Thoracic aorta (tissue), 2 donors: ENCODE measurements around the gene HLA-DQA1. TPM values are rescaled to one million over a fixed set of nuclear protein-coding genes. Genes with fewer than 3 reads are reported as not detected.
"Not testable (repeated sequence)": the region's sequence is repeated elsewhere in the genome, so short reads cannot be mapped to it uniquely, and the experiment has no call there.

Source experiments
- ATAC-seq: fragments of 150-250 bp; one replicate; pipeline ENCODE4 v1.8.0; 2017; ENCODE audit warnings: low read depth; ENCODE audit not compliant: insufficient number of reproducible peaks, low FRiP score
- DNase-seq: peaks from one replicate; pipeline ENCODE4 v3.0.0-alpha.2; 2020; ENCODE audit warnings: low spot score
- H3K27ac ChIP-seq, 2 donors: fragments of 200-600 bp; sonication (generic); 1 replicate in 1 of 2; 2 replicates in 1 of 2; pipeline ENCODE4 v1.5.1; 2016; ENCODE audit warnings: mild to moderate bottlenecking in 2 of 2, moderate library complexity in 2 of 2
- H3K27me3 ChIP-seq: fragments of 200-600 bp; sonication (generic); replicated peaks from 2 replicates; pipeline ENCODE4 v1.6.0; 2016; ENCODE audit warnings: mild to moderate bottlenecking; ENCODE audit not compliant: insufficient read depth
- H3K36me3 ChIP-seq: fragments of 200-600 bp; sonication (generic); one replicate; pipeline ENCODE4 v1.5.1; 2016
- H3K4me1 ChIP-seq, 2 donors: fragments of 200-600 bp; sonication (generic); 1 replicate in 1 of 2; 2 replicates in 1 of 2; pipeline versions ENCODE4 v1.5.1 to v1.6.0; 2016; ENCODE audit warnings: low read depth in 2 of 2, mild to moderate bottlenecking in 1 of 2; ENCODE audit not compliant: control insufficient read depth in 1 of 2
- H3K4me3 ChIP-seq: fragments of 200-600 bp; sonication (generic); 2 replicates; pipeline ENCODE4 v1.5.1; 2016; ENCODE audit warnings: mild to moderate bottlenecking
- H3K9me3 ChIP-seq: fragments of 200-600 bp; sonication (generic); 2 replicates; pipeline ENCODE4 v1.5.1; 2016
- CTCF ChIP-seq: fragments of 200-600 bp; sonication (generic); IDR thresholded peaks from one replicate; pipeline ENCODE4 v1.5.1; 2019; ENCODE audit warnings: antibody characterized with exemption
- total RNA-seq, 2 donors: library from RNA; depleted of rRNA; stranded (reverse); fragments of >200 nt; gene quantifications; one replicate each; pipeline versions ENCODE4 v1.1.0 to v1.2.3, GENCODE V29; 2016

HLA-DQA1 gene
- total RNA-seq, 2 donors from 2014 or later: 4.5 to 24.4 TPM

DNA sequence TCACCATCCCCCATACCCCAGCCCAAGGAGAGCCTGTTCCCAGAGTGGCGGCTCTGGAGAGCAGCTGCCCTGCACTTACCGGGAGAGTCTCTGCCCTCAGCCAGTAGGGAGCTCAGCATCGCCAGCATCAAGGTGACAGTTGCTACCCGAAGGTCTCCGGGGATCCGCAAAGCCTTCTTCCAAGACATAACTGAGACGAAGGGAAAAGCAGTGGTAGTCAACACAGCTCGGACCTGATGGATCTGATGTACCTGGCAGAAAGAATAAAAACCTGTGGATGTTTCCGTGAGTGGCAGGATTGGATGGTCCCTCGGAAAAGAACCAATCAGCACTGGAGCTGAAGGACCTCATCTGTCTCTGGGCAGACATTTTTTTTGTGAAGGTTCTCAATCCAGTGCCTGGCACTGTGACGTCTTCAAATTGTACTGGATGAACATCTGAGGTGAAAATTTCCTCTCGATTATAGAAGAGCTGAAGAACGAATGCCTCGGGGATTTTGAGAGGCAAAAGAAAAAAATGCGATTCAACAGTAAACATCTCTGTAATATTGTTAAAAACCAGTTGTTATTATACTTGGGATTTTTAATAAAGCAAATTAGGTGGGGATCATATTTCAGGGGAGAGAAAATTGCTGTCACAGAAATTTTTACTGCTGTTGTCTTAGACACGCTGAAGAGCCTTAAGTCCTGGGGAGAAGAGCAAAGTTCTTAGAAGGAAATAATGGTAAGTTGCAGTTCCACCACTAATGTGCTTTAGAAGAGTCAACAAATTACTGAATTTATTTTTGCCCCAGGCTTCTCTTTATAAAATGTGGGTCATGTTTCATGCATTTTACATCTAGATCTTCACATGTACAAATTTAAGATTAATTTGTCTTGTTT lies 29.5 kb downstream of the HLA-DQA1 start, which contains the start of gene HLA-DQB1:
HLA-DQB1 (minus strand) TSS at position 238 of the 881 bp plus-strand sequence; CDS start at position 188, 50 bp downstream.
- Histone ChIP-seq H3K27me3 (no peaks in the 10 kb centered on the region), H3K36me3 (no peaks in the 10 kb centered on the region), H3K9me3 (peaks cover 2% of the 10 kb centered on the region), H3K27ac (no peak within 1 kb of the TSS), H3K4me1 (no peaks in the 10 kb centered on the region), H3K4me3 (no peak within 1 kb of the TSS)
- ATAC-seq: no peak
- no peak for DNase-seq
- TF ChIP-seq CTCF: no peak

DNA sequence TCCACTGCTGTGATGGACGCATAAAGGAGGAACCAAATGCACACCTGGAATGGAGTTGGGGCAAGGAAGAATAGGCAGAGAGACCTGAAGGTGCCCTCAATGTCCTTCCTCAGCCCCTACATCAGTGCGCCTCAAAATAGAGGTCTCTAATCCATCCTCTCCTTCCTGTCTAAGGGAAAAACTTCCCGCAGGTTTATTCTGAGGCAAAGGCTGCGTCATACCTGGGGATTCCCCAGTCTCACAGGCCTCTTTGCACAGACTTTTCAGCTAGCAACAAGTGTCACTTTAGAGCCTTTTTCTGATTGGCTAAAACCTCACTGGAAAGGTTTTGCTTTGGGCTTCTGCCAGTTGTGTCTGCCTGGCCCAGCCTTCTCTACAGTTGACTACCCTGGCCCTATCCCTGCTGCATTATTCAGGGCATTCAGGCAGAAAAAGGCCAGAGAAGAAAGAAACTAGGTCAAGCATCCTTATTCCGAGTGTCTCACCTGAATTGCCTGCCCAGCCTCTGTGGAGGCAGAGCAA lies 31.1 kb downstream of the HLA-DQA1 start:
- no peak overlapping the region for H3K4me3 ChIP-seq
- no peak for DNase-seq
- no peaks in the 10 kb centered on the region for H3K27me3 ChIP-seq
- no peaks in the 10 kb centered on the region for H3K4me1 ChIP-seq
- H3K27ac ChIP-seq: no peak overlapping the region
- no peaks in the 10 kb centered on the region for H3K36me3 ChIP-seq
- no peak for ATAC-seq
- no peak for TF ChIP-seq CTCF
- peaks cover 6% of the 10 kb centered on the region for H3K9me3 ChIP-seq

- H3K27me3 ChIP-seq: no peaks in the 10 kb centered on the region
- peaks cover 6% of the 10 kb centered on the region for H3K9me3 ChIP-seq
- no peaks in the 10 kb centered on the region for H3K4me1 ChIP-seq
- H3K4me3 ChIP-seq: no peak overlapping the region
- no peak for ATAC-seq
- DNase-seq: no peak
- no peak overlapping the region for H3K27ac ChIP-seq
- no peak for TF ChIP-seq CTCF
- H3K36me3 ChIP-seq: no peaks in the 10 kb centered on the region
These were observed 32.0 kb downstream of the HLA-DQA1 start for GRCh38 chr6:32669240-32669639.

GRCh38 chr6:32669893-32670292 lies 32.7 kb downstream of the HLA-DQA1 start:
- TF ChIP-seq CTCF: no peak
- ATAC-seq (no peak), DNase-seq (no peak)
- Histone ChIP-seq H3K27ac (no peak overlapping the region), H3K27me3 (no peaks in the 10 kb centered on the region), H3K9me3 (peaks cover 6% of the 10 kb centered on the region), H3K4me1 (no peaks in the 10 kb centered on the region), H3K36me3 (no peaks in the 10 kb centered on the region), H3K4me3 (no peak overlapping the region)

- DNase-seq, H3K36me3 ChIP-seq, H3K27me3 ChIP-seq, H3K27ac ChIP-seq, H3K4me1 ChIP-seq, H3K4me3 ChIP-seq, H3K9me3 ChIP-seq, ATAC-seq: not testable (repeated sequence)
These were observed 34.7 kb downstream of the HLA-DQA1 start for GRCh38 chr6:32671908-32672307.

DNA sequence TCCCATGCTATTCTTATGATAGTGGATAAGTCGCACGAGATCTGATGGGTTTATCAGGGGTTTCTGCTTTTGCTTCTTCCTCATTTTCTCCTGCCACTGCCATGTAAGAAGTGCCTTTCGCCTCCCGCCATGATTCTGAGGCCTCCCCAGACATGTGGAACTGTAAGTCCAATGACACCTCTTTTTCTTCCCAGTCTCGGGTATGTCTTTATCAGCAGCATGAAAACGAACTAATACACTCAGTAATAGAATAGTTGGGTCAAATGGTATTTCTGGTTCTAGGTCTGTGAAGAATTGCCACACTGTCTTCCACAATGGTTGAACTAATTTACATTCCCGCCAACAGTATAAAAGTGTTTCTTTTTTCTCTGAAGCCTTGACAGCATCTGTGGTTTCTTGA lies 36.9 kb downstream of the HLA-DQA1 start:
- not testable (repeated sequence) for H3K4me3 ChIP-seq, H3K36me3 ChIP-seq, H3K27ac ChIP-seq, ATAC-seq, H3K27me3 ChIP-seq, H3K9me3 ChIP-seq, DNase-seq, H3K4me1 ChIP-seq
